ENCODE data around the gene OSTM1.
"Not testable (repeated sequence)": the region's sequence is repeated elsewhere in the genome, so short reads cannot be mapped to it uniquely, and the experiment has no call there.

OSTM1 gene

DNA sequence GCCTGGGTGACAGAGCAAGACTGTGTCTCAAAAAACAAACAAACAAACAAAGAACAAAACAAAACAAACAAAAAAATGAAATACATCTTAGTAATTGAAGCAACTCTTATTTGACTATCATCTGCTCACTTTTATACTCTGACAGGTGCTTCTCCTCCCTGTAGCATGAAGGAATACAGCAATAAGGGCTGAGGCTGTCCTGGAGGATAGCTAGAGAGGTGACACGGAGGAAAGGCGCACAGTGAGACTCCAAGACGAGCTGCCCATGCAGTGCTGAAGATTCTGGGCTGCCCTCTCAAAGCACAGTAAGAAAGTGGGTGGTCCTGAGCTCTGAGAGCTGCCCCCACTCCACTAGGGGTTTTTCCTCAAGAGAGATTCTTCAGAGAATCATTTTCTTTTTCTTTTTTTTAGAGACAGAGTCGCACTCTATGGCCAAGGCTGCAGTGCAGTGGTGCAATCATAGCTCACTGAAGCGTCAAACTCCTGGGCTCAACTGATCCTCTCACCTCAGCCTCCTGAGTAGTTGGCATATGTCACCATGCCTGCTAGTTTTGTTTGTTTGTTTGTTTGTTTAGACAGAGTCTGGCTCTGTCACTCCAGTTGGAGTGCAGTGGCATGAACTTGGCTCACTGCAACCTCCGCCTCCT, 50.0 kb downstream of the OSTM1 start:
- Histone ChIP-seq H2BK120ac (ENCODE audit: insufficient read depth, low read length, poor library complexity) (no peak overlapping the region), H3K4me1 (ENCODE audit: control insufficient read depth in 1 of 2, insufficient read depth in 2 of 2, low read length in 2 of 2) (no peaks in the 10 kb centered on the region), H3K79me2 (ENCODE audit: control insufficient read depth, insufficient read depth, low read length, poor library complexity) (no peaks in the 10 kb centered on the region), H4K12ac (ENCODE audit: low read depth, low read length) (no peak overlapping the region), H3K9me3 (ENCODE audit: insufficient read depth, low read depth, low read length) (no peaks in the 10 kb centered on the region), H4K8ac (ENCODE audit: low read depth, low read length) (no peak overlapping the region), H2BK5ac (ENCODE audit: low read depth, low read length, poor library complexity) (no peak overlapping the region), H3K4me3 (ENCODE audit: low read depth, low read length) (no peak overlapping the region), H2AFZ (ENCODE audit: insufficient read depth, low read length, poor library complexity) (no peak overlapping the region), H3K14ac (ENCODE audit: low read length) (no peak overlapping the region), H3K4me2 (ENCODE audit: low read length) (no peak overlapping the region), H3K4ac (ENCODE audit: low read depth, low read length) (no peak overlapping the region), H4K91ac (ENCODE audit: low read depth, low read length) (no peak overlapping the region), H3K27me3 (ENCODE audit: insufficient read depth, low read length) (no peaks in the 10 kb centered on the region), H3K9ac (ENCODE audit: low read length) (no peak overlapping the region), H3K18ac (ENCODE audit: low read length) (no peak overlapping the region), H3K27ac (ENCODE audit: low read depth, low read length) (no peak overlapping the region), H3K23ac (ENCODE audit: low read length) (no peak overlapping the region), H2BK12ac (ENCODE audit: low read length) (no peak overlapping the region), H3K79me1 (ENCODE audit: low read length) (no peaks in the 10 kb centered on the region), H2AK5ac (ENCODE audit: low read length) (no peak overlapping the region), H3K36me3 (ENCODE audit: control insufficient read depth in 1 of 2, insufficient read depth in 2 of 2, low read length in 2 of 2) (no peaks in the 10 kb centered on the region)
- no CpG with 5 or more reads among the region's 6 CpGs for WGBS (ENCODE audit: extremely low coverage, insufficient coverage, insufficient read length)
- DNase-seq, result no peak

DNA sequence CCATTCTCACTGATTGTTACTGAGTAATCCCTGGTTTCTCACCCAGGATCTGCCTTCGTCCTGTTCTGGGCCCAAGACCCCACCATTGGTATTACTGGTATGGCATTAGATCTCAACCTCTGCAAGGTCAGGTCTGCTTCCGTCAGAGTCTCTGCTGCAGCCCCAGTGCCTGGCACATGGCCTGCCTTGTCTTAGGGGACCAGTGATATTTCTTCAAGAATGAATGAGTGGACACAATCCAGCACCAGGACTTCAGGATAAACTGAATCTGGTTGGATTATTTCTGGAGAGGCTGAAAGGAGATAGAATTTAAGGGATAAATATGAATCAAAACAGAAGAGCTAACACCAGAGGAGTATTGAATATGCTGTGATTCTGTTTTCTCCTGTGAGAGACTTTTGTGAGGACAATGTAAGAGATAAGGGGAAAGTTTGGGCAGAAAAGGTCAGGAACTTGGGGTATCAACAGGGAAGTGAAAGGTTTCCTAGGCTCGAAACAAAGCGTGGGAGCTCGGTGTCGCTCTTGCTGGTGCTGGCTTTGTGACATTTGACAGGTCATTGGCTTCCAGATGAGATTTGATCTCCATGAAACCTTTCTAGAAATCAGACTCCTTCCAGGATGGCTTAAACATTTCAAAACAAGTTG, 53.9 kb downstream of the OSTM1 start:
- no peak overlapping the region for H2BK12ac ChIP-seq (ENCODE audit: low read length)
- no peak overlapping the region for H3K18ac ChIP-seq (ENCODE audit: low read length)
- H4K12ac ChIP-seq (ENCODE audit: low read depth, low read length), result no peak overlapping the region
- no peak overlapping the region for H4K8ac ChIP-seq (ENCODE audit: low read depth, low read length)
- H2BK120ac ChIP-seq (ENCODE audit: insufficient read depth, low read length, poor library complexity), result no peak overlapping the region
- no peak overlapping the region for H2AFZ ChIP-seq (ENCODE audit: insufficient read depth, low read length, poor library complexity)
- no peak overlapping the region for H3K27ac ChIP-seq (ENCODE audit: low read depth, low read length)
- no peak for DNase-seq
- no peak overlapping the region for H2AK5ac ChIP-seq (ENCODE audit: low read length)
- H3K14ac ChIP-seq (ENCODE audit: low read length), result no peak overlapping the region
- H3K4me2 ChIP-seq (ENCODE audit: low read length), result no peak overlapping the region
- H3K79me2 ChIP-seq (ENCODE audit: control insufficient read depth, insufficient read depth, low read length, poor library complexity), result no peaks in the 10 kb centered on the region
- no peak overlapping the region for H3K9ac ChIP-seq (ENCODE audit: low read length)
- no peak overlapping the region for H3K4ac ChIP-seq (ENCODE audit: low read depth, low read length)
- no CpG with 5 or more reads among the region's 6 CpGs for WGBS (ENCODE audit: extremely low coverage, insufficient coverage, insufficient read length)
- H4K91ac ChIP-seq (ENCODE audit: low read depth, low read length), result no peak overlapping the region
- no peaks in the 10 kb centered on the region for H3K36me3 ChIP-seq (ENCODE audit: control insufficient read depth in 1 of 2, insufficient read depth in 2 of 2, low read length in 2 of 2)
- H3K27me3 ChIP-seq (ENCODE audit: insufficient read depth, low read length), result no peaks in the 10 kb centered on the region
- no peak overlapping the region for H3K4me3 ChIP-seq (ENCODE audit: low read depth, low read length)
- no peaks in the 10 kb centered on the region for H3K4me1 ChIP-seq (ENCODE audit: control insufficient read depth in 1 of 2, insufficient read depth in 2 of 2, low read length in 2 of 2)
- H3K9me3 ChIP-seq (ENCODE audit: insufficient read depth, low read depth, low read length), result peaks cover under 1% of the 10 kb centered on the region
- no peak overlapping the region for H2BK5ac ChIP-seq (ENCODE audit: low read depth, low read length, poor library complexity)
- H3K23ac ChIP-seq (ENCODE audit: low read length), result no peak overlapping the region
- H3K79me1 ChIP-seq (ENCODE audit: low read length), result no peaks in the 10 kb centered on the region

DNA sequence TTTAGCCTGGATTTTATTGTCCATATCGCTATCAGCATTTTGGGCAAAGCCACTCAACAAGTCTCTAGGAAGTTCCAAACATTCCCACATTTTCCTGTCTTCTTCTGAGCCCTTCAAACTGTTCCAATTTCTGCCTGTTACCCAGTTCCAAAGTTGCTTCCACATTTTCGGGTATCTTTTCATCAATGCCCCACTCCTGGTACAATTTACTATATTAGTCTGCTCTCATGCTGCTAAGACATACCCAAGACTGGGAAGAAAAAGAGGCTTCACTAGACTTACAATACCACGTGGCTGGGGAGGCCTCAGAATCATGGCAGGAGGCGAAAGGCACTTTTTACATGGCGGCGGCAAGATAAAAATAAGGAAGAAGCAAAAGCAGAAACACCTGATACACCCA, 58.3 kb downstream of the OSTM1 start:
- not testable (repeated sequence) for H3K9me3 ChIP-seq (ENCODE audit: insufficient read depth, low read depth, low read length); H2BK5ac ChIP-seq (ENCODE audit: low read depth, low read length, poor library complexity); H3K14ac ChIP-seq (ENCODE audit: low read length); H3K79me2 ChIP-seq (ENCODE audit: control insufficient read depth, insufficient read depth, low read length, poor library complexity); H3K9ac ChIP-seq (ENCODE audit: low read length); H3K4ac ChIP-seq (ENCODE audit: low read depth, low read length); H3K18ac ChIP-seq (ENCODE audit: low read length); H2AFZ ChIP-seq (ENCODE audit: insufficient read depth, low read length, poor library complexity); H4K8ac ChIP-seq (ENCODE audit: low read depth, low read length); H4K12ac ChIP-seq (ENCODE audit: low read depth, low read length); DNase-seq; H2BK12ac ChIP-seq (ENCODE audit: low read length); H3K4me2 ChIP-seq (ENCODE audit: low read length); H3K36me3 ChIP-seq (ENCODE audit: control insufficient read depth in 1 of 2, insufficient read depth in 2 of 2, low read length in 2 of 2); H2BK120ac ChIP-seq (ENCODE audit: insufficient read depth, low read length, poor library complexity); H4K91ac ChIP-seq (ENCODE audit: low read depth, low read length); H3K27ac ChIP-seq (ENCODE audit: low read depth, low read length); H3K4me3 ChIP-seq (ENCODE audit: low read depth, low read length); H3K4me1 ChIP-seq (ENCODE audit: control insufficient read depth in 1 of 2, insufficient read depth in 2 of 2, low read length in 2 of 2); H3K79me1 ChIP-seq (ENCODE audit: low read length); H3K23ac ChIP-seq (ENCODE audit: low read length); H3K27me3 ChIP-seq (ENCODE audit: insufficient read depth, low read length); H2AK5ac ChIP-seq (ENCODE audit: low read length)
- WGBS (ENCODE audit: extremely low coverage, insufficient coverage, insufficient read length), result no CpG with 5 or more reads among the region's 6 CpGs

DNA sequence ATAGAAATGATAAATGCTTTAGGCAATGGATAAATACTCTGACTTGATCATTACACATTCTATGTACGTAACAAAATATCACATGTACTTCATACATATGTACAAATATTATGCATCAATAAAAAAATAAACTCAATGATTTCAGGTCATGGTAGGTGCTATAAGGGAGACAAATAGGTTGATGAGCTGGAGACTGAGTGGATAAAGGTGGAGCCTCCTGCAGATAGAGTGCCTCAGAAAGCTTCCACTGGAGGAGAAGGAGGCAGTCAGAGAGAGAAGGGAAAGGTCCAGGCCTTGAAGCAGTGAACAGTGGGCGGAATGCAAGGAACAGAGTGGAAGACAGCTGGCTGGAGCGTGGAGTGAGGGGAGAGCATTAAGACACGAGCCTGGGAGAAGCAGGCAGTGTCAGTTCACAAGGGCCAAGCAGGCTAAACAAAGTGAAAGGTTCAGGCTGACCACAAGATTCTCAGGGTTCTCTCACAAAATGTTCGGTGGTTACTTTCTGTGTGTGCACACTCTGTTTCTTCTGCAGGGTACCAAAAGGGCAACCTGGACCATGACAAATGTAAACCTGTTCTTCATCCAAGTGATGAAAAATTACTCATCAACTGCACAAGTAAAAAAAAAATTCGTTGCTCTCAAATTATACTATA, 60.6 kb downstream of the OSTM1 start:
- no peak overlapping the region for H3K4ac ChIP-seq (ENCODE audit: low read depth, low read length)
- no peak overlapping the region for H2BK5ac ChIP-seq (ENCODE audit: low read depth, low read length, poor library complexity)
- H2AK5ac ChIP-seq (ENCODE audit: low read length), result no peak overlapping the region
- no peaks in the 10 kb centered on the region for H3K27me3 ChIP-seq (ENCODE audit: insufficient read depth, low read length)
- H3K14ac ChIP-seq (ENCODE audit: low read length), result no peak overlapping the region
- no peak overlapping the region for H4K8ac ChIP-seq (ENCODE audit: low read depth, low read length)
- no peaks in the 10 kb centered on the region for H3K4me1 ChIP-seq (ENCODE audit: control insufficient read depth in 1 of 2, insufficient read depth in 2 of 2, low read length in 2 of 2)
- no peak overlapping the region for H3K18ac ChIP-seq (ENCODE audit: low read length)
- no peak overlapping the region for H3K27ac ChIP-seq (ENCODE audit: low read depth, low read length)
- no peaks in the 10 kb centered on the region for H3K79me2 ChIP-seq (ENCODE audit: control insufficient read depth, insufficient read depth, low read length, poor library complexity)
- no peak overlapping the region for H3K4me2 ChIP-seq (ENCODE audit: low read length)
- no peak overlapping the region for H3K9ac ChIP-seq (ENCODE audit: low read length)
- H3K79me1 ChIP-seq (ENCODE audit: low read length), result no peaks in the 10 kb centered on the region
- no peak overlapping the region for H2BK120ac ChIP-seq (ENCODE audit: insufficient read depth, low read length, poor library complexity)
- no peak for DNase-seq
- no peaks in the 10 kb centered on the region for H3K36me3 ChIP-seq (ENCODE audit: control insufficient read depth in 1 of 2, insufficient read depth in 2 of 2, low read length in 2 of 2)
- H3K23ac ChIP-seq (ENCODE audit: low read length), result no peak overlapping the region
- no CpG with 5 or more reads among the region's 6 CpGs for WGBS (ENCODE audit: extremely low coverage, insufficient coverage, insufficient read length)
- no peak overlapping the region for H3K4me3 ChIP-seq (ENCODE audit: low read depth, low read length)
- no peak overlapping the region for H4K91ac ChIP-seq (ENCODE audit: low read depth, low read length)
- H2AFZ ChIP-seq (ENCODE audit: insufficient read depth, low read length, poor library complexity), result no peak overlapping the region
- no peak overlapping the region for H2BK12ac ChIP-seq (ENCODE audit: low read length)
- peaks cover 4% of the 10 kb centered on the region for H3K9me3 ChIP-seq (ENCODE audit: insufficient read depth, low read depth, low read length)
- no peak overlapping the region for H4K12ac ChIP-seq (ENCODE audit: low read depth, low read length)
